MM.1S (cell line): ENCODE data around the gene TTI1.

ENCODE experiments used
- CTCF ChIP-seq: fragments of 300-600 bp; sonication (generic); IDR thresholded peaks from 2 replicates; pipeline ENCODE4 v1.5.1; 2016; ENCODE audit warnings: antibody characterized with exemption, low read length, mixed read lengths
- EZH2 ChIP-seq: fragments of 300-600 bp; sonication (generic); optimal IDR thresholded peaks from 2 replicates; pipeline ENCODE3; 2017; ENCODE audit warnings: low read depth, mild to moderate bottlenecking, antibody characterized with exemption, low read length, mixed read lengths
- EZH2phosphoT487 ChIP-seq: fragments of 300-600 bp; sonication (generic); IDR thresholded peaks from 2 replicates; pipeline ENCODE4 v1.6.1; 2018; ENCODE audit warnings: antibody characterized with exemption, low read length

GRCh38 chr20:38011696-38012095 lies 21.6 kb downstream of the TTI1 start:
- no peak for TF ChIP-seq CTCF
- TF ChIP-seq EZH2, result no peak
- no peak for TF ChIP-seq EZH2phosphoT487
